Right kidney (tissue), 9 donors: ENCODE measurements around the gene ILDR2.

Experiments used
- DNase-seq: peaks from one replicate; pipeline ENCODE4 v3.0.0-alpha.2; 2016
- long read RNA-seq, 8 donors: transcript quantifications; one replicate each; lab custom pipeline, GENCODE V29; 2026

Gene ILDR2, protein sequence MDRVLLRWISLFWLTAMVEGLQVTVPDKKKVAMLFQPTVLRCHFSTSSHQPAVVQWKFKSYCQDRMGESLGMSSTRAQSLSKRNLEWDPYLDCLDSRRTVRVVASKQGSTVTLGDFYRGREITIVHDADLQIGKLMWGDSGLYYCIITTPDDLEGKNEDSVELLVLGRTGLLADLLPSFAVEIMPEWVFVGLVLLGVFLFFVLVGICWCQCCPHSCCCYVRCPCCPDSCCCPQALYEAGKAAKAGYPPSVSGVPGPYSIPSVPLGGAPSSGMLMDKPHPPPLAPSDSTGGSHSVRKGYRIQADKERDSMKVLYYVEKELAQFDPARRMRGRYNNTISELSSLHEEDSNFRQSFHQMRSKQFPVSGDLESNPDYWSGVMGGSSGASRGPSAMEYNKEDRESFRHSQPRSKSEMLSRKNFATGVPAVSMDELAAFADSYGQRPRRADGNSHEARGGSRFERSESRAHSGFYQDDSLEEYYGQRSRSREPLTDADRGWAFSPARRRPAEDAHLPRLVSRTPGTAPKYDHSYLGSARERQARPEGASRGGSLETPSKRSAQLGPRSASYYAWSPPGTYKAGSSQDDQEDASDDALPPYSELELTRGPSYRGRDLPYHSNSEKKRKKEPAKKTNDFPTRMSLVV
- long read RNA-seq, donor 1 = 0 reads
- long read RNA-seq, donor 2, full-length matches to known transcripts = 1 of 1 reads
- long read RNA-seq, donor 2, partial matches to known transcripts = 0 of 1 reads
- long read RNA-seq, donor 2, other reads (novel, unspliced or antisense) = 0 of 1 reads
- long read RNA-seq, donor 3, partial matches to known transcripts = 0 of 1 reads
- long read RNA-seq, donor 3, other reads (novel, unspliced or antisense) = 0 of 1 reads
- long read RNA-seq, donor 4, full-length matches to known transcripts = 2 of 8 reads
- long read RNA-seq, donor 4, partial matches to known transcripts = 6 of 8 reads
- long read RNA-seq, donor 4, other reads (novel, unspliced or antisense) = 0 of 8 reads
- long read RNA-seq, donor 5, partial matches to known transcripts = 0 of 1 reads
- long read RNA-seq, donor 5, other reads (novel, unspliced or antisense) = 0 of 1 reads
- long read RNA-seq, donor 6 = 0 reads
- long read RNA-seq, donor 7, full-length matches to known transcripts = 3 of 3 reads
- long read RNA-seq, donor 7, partial matches to known transcripts = 0 of 3 reads
- long read RNA-seq, donor 7, other reads (novel, unspliced or antisense) = 0 of 3 reads
- long read RNA-seq, donor 8, partial matches to known transcripts = 0 of 1 reads
- long read RNA-seq, donor 8, other reads (novel, unspliced or antisense) = 0 of 1 reads

DNA sequence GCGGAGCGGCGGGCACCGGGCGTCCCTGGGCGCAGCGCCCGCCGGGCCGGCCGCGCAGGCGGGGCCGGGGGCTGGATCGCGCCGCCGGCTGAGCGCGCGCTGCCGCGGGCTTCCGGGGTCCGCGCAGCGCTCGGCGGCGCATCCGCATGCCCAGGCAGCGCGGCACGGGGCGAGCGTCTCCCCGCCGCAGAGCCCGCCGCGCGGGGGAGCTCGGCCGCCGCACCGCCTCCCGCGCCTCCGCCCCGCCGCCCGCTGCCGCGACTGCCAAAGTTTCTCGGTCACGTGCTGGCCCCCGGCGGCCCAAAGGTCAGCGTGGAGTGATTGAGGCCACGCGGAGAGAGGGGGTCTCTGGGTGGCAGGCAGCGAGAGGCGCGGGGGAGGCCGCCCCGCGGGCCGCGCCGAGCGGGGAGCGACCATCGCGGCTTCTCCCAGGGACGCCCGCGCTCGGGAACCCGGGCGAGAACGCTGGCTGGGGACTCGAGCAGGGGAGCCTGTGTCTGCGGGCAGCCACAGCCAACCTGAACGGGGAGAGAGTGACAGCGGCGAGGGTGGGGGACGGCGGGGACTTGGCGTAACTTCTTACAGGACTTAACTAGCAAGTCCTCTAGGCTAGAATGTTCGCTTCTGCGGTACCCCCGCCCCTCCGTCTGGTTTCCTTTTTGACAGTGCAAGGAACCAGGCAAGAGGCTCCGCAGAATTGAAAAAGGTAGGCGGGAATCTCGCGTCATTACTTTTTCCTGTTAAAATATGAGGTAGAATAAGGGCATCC, at the start of gene ILDR2:
Gene ILDR2, minus strand, starts transcription at position 180 of the 769 bp plus-strand sequence. CDS start 272 bp downstream, outside the sequence.
- DNase-seq = peak; percentile 87

DNA sequence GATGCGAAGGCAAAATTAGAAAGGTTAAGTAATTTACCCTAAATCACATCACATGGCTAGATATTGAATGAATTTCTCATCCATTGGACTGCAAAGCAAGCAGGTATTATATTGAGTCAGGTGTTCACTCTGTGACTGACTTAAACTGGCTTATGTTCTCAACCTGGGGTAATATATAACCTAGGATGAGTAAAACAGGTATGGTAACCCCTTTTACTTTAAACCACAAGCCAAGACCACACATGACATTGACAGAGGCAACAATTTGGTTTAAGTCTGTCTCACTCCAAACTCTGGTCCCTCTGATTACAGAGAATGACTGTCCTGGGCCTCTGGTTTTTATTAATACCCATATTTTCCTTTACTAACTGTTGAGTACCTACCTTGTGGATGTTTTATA, 47.0 kb upstream of the ILDR2 start:
- no peak for DNase-seq

DNA sequence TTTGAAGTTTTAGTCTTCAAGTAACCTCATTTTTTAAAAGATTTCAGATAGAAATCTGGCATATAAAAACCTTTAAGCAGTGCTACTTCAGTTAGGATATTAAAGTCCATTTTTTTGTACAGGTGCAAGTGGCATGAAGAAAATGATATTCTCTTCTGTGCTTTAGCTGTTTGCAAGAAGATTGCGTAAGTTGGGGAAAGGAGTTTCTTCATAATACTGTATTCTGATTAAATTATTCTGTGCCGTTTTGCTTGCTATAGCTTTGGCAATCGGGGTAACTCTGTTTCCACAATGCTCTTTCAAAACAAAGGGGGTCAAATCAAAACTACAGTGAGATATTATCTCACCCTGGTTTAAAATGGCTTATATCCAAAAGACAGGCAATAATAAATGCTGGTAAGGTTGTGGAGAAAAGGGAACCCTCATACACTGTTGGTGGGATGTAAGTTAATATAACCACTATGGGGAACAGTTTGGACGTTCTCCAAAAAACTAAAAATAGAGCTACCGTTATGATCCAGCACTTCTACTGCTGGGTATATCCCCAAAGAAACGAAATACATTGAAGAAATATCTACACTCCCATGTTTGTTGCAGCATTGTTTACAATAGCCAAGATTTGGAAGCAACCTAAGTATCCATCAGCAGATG, 40.9 kb upstream of the ILDR2 start:
- no peak for DNase-seq

DNA sequence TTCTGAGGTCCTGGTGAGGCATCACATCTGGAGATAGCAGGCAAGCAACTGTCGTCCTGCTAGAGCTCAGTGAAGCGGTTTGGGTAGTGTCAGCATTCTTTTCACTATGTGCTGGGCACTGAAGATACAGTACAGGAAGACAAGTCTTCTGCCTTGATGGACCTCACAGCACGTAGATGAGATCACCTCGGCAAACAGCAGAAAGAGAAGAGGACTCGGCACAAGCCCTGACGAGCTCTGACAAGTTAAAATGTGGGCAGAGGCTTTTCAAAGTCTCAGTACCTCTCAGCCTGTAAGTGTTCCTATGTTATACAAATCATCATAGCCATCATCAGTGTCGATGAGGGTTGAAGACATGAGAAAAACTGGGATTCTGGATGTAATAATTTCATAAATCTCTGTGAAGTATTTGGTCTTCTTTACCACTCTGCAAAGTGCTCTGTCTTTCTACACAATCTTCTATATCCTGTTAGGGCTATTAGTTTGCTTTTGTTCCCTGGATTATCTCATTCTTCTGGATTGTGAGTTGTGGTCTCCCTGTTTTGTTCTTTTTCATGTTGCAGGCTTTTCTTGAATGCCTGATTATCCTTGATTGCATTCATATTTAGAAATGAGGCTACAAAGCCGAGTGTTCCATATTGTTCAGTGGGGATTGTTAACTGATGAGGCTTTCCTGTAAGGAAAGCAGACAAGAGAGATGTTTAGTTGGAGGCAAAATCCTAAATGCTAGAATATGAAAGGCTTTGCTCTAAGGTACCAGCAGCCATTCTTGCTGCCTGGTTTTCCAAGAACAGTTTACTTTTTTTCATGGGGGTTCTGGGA, 38.0 kb upstream of the ILDR2 start:
- peak; percentile 1 for DNase-seq

DNA sequence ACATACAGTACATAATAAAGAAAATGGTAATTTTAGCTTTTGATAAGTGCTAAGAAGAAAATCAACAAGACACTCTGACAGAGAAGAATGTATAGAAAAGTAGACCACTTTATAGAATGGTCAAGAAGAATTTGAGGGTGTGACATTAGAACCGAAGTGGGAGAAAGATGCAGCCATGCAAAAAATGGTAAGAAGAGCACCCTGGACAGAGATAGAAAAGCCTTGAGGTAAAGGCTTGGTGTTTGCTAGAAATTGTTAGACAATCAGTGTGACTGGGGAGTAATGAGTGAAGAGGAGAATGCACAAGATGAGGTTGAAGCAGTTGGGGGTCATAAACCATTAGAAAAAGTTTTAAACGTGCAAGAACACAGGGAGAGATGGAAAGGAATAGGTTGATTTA, 37.2 kb upstream of the ILDR2 start:
- DNase-seq = no peak

DNA sequence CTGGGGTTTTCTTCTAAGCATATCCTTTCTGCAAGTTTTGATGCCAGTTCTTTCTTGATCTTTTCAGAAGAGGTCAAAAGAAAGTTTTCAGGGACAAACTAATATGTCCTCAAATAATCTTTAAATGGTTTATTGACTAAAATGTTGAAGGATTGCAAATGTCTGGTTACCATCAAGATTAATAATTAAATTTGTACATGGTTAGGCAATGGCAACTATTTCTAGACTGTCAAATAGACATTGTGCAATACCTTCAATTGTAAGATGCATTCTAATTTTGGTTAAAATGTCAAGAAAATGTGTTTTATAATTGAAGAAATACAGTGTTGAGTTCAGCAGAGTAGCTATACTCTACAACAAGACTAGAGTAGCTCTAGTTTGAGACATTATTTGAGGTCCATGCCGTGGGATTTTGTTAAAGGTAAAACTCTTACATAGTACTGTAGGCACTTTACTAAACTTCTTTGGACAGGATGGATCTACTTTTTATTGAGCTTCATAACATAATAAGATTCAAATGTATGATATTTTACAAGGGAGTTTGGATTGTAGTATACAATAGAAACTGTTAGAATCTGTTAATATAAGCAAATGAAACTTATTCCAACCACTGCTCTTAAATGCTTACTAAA, 36.3 kb upstream of the ILDR2 start:
- DNase-seq = no peak

DNA sequence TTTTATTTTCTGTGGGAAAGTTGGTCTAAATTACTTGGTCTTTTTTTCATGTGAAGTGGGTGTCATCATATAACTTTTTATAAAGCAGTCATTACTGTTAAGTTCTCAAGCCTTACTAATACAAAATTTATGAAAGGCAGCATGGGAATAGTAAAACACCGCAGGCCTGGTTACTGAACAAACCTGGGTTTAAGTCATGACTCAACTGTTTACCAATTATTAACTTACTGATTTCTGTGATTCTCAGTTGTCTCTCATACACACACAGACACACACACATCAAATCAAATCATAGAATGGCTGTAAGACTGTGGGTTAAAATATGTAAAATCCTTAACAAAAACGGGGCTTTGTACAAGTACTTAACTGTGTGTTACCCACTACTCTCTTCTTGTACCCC, 28.4 kb upstream of the ILDR2 start:
- no peak for DNase-seq

DNA sequence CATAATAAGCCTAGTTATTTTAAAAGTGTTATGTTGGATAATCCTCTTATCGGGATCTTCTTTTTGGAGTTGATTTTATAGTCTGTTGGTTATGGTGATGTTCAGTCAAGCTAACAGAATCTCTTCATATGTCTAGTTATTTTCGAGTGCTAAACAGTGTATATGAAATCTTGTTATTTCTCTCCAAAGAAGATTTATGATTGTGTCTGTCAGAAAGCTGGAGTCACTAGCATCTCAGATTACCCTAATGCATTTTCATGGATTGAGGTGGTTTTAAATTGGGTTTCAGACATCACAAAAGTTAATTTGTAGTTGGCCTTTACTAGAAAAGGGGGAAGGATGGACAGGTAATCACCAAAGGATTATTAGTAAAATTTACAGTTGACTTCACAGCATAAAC, 27.0 kb upstream of the ILDR2 start:
- DNase-seq = no peak

DNA sequence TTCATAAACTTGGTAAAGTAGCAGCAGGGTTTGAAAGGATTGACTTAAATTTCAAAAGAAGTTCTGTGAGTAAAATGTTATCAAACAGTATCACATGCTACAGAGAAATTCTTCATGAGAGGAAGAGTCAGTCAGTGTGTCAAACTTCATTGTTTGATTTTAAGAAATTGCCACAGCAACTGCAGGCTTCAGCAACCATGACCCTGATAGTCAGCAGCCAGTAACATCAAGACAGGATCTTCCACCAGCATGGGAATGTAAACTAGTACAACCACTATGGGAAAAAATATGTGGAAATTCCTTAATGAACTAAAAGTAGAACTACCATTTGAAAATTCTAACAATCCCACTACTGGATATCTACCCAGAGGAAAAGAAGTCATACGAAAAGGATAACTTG, 25.2 kb upstream of the ILDR2 start:
- DNase-seq = no peak

DNA sequence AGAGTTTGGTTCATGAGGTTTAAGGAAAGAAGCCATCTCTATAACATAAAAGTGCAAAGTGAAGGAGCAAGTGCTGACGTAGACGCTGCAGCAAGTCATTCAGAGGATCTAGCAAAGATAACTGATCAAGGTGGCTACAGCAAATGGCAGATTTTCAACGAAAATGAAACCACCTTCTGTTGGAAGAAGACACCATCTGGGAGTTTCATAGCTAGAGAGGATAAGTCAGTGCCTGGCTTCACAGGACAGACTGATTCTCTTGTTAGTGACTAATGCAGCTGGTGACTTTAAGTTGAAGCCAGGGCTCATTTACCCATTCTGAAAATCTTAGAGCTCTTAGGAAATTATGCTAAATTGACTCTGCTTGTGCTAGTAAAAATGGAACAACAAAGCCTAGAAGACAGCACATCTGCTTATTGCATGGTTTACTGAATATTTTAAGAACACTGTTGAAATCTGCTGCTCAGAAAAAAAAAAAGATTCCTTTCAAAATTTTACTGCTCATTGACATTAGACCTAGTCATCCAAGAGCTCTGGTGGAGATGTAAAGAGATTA, 24.2 kb upstream of the ILDR2 start:
- DNase-seq = no peak

DNA sequence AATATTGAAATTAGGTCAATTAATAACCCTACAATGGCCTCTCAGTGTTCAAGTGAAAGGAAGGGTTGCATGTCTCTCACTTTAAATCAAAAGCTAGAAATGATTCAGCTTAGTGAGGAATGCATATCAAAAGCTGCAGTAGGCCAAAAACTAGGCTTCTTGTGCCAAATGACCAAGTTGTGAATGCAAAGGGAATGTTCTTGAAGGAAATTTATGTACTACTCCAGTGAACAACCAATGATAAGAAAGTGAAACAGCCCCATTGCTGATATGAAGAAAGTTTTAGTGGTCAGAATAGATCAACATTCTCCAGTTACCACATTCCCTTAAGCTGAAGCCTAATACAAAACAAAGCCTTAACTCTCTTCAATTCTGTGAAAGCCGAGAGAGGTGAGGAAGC, 23.7 kb upstream of the ILDR2 start:
- no peak for DNase-seq

DNA sequence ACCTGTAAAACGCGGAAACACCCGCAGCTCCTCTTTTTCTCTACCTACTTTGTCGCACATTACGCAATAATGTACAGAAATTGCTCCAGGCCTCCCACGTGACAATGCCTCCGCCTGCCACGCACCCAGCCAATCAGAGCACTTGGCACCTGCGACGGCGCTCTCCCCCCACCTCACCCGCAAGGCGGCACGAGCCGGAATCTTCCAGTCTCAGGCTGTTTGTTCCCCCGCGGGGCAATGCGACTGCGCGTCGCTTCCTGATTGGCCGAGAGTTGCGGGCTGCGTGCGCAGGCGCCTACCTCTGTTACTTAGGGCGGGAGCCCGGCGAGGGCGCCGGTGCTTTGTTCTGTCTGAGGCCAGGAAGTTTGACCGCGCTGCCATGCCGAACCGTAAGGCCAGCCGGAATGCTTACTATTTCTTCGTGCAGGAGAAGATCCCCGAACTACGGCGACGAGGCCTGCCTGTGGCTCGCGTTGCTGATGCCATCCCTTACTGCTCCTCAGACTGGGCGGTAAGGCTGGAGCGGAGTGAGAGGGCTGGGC, 13.7 kb upstream of the ILDR2 start, which contains the start of gene MAEL:
Gene MAEL, plus strand, starts transcription at position 307 of the 542 bp plus-strand sequence. Its CDS starts 73 bp downstream, at position 380.
- no peak for DNase-seq

DNA sequence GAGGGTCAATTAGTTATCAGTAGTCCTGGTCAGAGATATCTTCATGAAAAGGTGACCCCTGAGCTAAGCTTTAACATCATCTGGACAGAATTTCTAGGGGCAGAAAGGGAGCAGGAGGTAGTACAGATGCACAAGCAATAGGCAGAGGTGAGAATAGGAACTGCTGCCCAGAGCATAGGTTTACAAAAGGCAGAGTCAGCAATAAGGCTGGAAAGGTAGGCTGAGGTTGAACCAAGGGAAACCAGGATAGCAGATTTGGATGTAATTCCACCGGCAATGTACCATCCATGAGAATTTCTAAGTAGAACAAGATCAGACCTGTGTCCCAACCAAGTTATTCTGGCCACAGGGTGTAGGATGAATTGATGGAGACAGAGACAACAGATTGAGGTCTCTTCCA, 6.2 kb upstream of the ILDR2 start:
- DNase-seq = no peak

DNA sequence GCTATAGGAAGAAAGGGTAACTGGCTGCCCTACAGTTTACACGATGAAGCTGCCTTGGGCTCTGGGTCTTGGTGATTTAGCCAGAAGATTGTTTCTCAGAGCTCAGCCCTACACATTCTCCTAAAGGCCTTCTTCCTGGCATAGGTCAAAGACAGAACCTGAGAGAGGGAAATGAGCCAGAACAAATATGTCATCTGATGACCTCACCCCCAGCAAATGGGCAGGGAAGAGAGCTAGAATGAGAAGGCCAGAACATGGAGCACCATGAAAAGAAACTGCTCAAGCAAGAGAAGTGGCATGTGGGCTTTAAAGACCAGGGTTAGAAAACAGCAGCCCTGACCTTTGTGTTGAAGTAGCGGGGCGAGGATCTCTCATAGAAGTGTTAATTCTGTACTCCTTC, 5.5 kb upstream of the ILDR2 start:
- DNase-seq = no peak

DNA sequence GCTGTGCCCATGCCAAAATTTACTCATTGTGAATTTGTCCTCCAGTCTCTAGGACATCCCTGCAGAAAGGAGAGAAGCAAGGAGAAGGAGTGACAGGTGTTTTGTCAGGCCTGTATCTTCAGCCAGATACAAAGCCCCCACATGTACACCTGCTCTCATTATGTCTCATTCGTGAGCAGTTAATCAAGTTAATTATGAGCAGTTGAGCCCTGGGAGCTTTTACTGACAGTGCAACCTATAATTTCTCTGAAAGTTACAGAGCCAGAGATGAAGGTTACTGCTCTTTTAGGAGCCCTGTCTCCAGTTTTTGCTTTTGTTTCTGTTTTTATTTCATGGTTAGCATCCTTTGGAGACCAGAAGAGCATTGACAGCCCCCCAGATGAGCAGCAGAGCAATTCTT, 5.0 kb upstream of the ILDR2 start:
- DNase-seq = no peak

DNA sequence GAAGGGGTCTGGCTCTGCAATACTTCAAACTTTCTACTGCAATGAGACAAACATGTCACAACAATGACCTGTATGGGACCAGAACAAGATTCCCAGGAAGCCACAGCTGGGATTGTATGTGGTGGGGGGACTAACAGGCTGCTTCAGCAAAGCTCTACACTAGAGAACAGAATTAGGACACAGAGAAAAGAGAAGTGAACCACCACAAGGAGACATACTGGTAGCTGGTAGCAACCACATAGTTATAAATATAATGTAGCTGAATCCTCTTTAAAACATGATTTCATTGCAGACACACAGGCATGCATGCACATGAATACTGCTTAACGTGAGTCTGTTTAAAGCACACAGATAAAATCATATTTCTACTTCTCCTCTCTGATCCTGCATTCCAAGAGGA, 3.5 kb upstream of the ILDR2 start:
- DNase-seq = no peak

DNA sequence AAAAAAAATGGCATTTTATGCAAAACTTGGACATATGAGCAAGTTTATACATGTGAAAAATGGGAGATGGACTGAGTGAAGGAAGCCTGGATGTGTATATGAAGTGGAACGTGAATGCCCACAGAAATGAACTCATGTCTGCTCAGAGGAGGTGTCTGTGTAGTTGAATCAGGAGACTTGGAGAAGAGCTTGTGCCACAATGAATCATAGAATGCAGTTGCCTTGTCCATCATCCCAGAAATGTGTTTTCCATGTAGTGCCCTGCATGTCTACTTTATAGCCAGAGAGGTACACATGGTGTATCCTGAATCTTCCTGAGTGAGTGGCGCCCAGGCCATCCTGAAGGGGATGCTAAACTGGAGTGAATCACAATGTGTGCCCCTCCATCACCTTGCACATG, 2.6 kb upstream of the ILDR2 start:
- DNase-seq = no peak

DNA sequence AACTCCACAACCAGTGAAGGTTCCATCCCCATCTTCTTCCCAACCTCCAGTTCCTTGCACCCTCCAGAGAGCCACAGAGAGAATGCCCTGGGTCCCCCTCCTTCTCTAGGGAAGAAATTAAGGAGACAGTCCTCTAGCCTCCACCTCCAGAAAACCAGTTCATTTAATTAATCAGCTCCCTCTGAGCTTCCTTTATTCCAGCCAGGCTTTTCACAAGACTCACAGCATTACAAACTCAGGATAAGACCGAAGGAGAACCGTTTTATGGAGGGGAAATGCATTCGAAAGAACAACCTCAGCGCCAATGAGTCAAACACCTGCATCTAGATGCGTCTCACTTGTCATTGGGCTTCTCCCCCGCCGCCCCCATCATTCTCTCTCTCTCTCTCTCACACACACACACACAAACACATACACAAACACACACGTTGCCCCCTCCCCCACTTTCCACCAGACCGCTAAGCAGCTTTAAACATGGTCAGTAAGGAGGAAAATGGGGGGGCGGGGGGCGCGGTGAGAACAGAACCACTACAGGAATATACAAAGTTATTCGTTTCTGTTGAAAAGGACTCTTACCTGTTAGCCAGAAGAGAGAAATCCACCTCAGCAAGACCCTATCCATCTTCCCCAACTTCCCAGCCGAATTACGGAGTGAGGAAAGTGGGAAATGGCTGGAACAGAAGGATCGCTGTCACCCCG, 544 bp downstream of the ILDR2 start:
- peak; percentile 52 for DNase-seq
